ENCODE measurements around the gene PRPF4. TPM values are rescaled to one million over a fixed set of nuclear protein-coding genes. Genes with fewer than 3 reads are reported as not detected.

The PRPF4 gene
- total RNA-seq, 6 experiments from 2014 or later, result 24.5 to 32.8 (median 29.4) TPM

- Mint-ChIP-seq H3K4me1 (ENCODE audit: low read depth) (peaks cover 7% of the 10 kb centered on the region; the same call in 1 of the 2 replicates), H3K4me3 (no peak overlapping the region), H3K36me3 (ENCODE audit: low read depth) (0 out of 2 replicates have a peak, but pooled peaks cover 4% of the 10 kb centered on the region), H3K9me3 (no peaks in the 10 kb centered on the region), H3K27ac (no peak overlapping the region), H3K27me3 (ENCODE audit: insufficient read depth) (peaks cover 8% of the 10 kb centered on the region)
- TF ChIP-seq, protein P1, sequence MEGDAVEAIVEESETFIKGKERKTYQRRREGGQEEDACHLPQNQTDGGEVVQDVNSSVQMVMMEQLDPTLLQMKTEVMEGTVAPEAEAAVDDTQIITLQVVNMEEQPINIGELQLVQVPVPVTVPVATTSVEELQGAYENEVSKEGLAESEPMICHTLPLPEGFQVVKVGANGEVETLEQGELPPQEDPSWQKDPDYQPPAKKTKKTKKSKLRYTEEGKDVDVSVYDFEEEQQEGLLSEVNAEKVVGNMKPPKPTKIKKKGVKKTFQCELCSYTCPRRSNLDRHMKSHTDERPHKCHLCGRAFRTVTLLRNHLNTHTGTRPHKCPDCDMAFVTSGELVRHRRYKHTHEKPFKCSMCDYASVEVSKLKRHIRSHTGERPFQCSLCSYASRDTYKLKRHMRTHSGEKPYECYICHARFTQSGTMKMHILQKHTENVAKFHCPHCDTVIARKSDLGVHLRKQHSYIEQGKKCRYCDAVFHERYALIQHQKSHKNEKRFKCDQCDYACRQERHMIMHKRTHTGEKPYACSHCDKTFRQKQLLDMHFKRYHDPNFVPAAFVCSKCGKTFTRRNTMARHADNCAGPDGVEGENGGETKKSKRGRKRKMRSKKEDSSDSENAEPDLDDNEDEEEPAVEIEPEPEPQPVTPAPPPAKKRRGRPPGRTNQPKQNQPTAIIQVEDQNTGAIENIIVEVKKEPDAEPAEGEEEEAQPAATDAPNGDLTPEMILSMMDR (IDR thresholded peaks at IDR 0.05), result no peak
- no peak for DNase-seq
Observed at GRCh38 chr9:113320051-113320450, 44.6 kb downstream of the PRPF4 start.

DNA sequence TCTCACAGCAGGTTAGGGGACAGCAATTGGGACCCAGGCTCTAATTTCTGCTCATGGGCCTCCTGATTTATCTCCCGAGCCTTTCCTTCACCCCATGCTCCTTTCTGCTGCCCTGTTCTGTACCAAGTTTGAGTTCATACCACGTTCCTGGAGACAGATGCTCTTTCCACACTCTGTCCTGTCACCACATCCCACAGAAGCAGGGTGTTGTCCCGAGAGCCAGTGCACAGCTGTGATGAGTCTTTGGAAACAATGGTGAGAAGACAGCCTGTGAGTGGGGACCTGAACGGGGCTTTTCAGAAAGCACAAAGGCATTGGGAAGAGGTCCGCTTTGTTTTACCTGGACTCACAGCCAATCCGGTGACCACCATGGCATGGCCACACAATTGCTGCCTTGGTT lies 47.2 kb downstream of the PRPF4 start:
- Mint-ChIP-seq H3K9me3 (no peaks in the 10 kb centered on the region), H3K4me3 (no peak overlapping the region), H3K4me1 (ENCODE audit: low read depth) (no peaks in the 10 kb centered on the region), H3K36me3 (ENCODE audit: low read depth) (0 out of 2 replicates have a peak, but pooled peaks cover 4% of the 10 kb centered on the region), H3K27ac (no peak overlapping the region), H3K27me3 (ENCODE audit: insufficient read depth) (peaks cover 4% of the 10 kb centered on the region)
- no peak for DNase-seq
- TF ChIP-seq, protein P1 (IDR thresholded peaks at IDR 0.05), result no peak

DNA sequence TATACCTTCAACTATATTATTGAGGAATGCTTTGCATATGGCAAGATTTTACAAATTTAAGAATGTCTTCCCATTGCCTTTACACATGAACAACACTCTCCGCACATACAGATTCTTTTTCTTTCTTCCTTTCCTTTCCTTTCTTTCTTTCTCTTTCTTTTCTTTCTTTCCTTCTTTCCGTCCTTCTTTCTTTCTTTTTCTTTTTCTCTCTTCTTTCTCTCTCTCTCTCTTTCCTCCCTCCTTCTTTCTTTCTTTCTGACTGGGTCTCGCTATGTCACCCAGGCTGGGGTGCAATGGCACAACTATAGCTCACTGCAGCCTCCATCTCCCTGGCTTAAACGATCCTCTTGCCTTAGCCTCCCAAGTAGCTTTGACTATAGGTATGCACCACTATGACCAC lies 50.8 kb downstream of the PRPF4 start:
- Mint-ChIP-seq H3K4me1 (ENCODE audit: low read depth) (no peaks in the 10 kb centered on the region), H3K27me3 (ENCODE audit: insufficient read depth) (peaks cover 1% of the 10 kb centered on the region), H3K36me3 (ENCODE audit: low read depth) (no peaks in the 10 kb centered on the region), H3K27ac (no peak overlapping the region), H3K4me3 (no peak overlapping the region), H3K9me3 (no peaks in the 10 kb centered on the region)
- TF ChIP-seq, protein P1 (IDR thresholded peaks at IDR 0.05), result no peak
- no peak for DNase-seq

GRCh38 chr9:113328045-113328782 lies 52.8 kb downstream of the PRPF4 start:
- TF ChIP-seq, protein P1 (IDR thresholded peaks at IDR 0.05), result no peak
- DNase-seq, result no peak
- no peaks in the 10 kb centered on the region for H3K9me3 Mint-ChIP-seq
- H3K4me3 Mint-ChIP-seq, result no peak overlapping the region
- no peaks in the 10 kb centered on the region for H3K36me3 Mint-ChIP-seq (ENCODE audit: low read depth)
- H3K4me1 Mint-ChIP-seq (ENCODE audit: low read depth), result no peaks in the 10 kb centered on the region
- H3K27me3 Mint-ChIP-seq (ENCODE audit: insufficient read depth), result peaks cover 1% of the 10 kb centered on the region
- H3K27ac Mint-ChIP-seq, result no peak overlapping the region

- TF ChIP-seq, protein P1 (IDR thresholded peaks at IDR 0.05), result no peak
- no peaks in the 10 kb centered on the region for H3K4me1 Mint-ChIP-seq (ENCODE audit: low read depth)
- H3K36me3 Mint-ChIP-seq (ENCODE audit: low read depth), result no peaks in the 10 kb centered on the region
- no peak overlapping the region for H3K27ac Mint-ChIP-seq
- no peaks in the 10 kb centered on the region for H3K9me3 Mint-ChIP-seq
- DNase-seq, result no peak
- no peak overlapping the region for H3K4me3 Mint-ChIP-seq
- no peaks in the 10 kb centered on the region; the same call in 1 of the 2 replicates for H3K27me3 Mint-ChIP-seq (ENCODE audit: insufficient read depth)
Observed at GRCh38 chr9:113331780-113332179, 56.3 kb downstream of the PRPF4 start.

Data from HFFc6 (cell line).